ENCODE measurements around the gene LDAH. TPM values are rescaled to one million over a fixed set of nuclear protein-coding genes. Genes with fewer than 3 reads are reported as not detected.

The LDAH gene
- total RNA-seq, 4 donors from 2014 or later: 7.5 to 58.5 (median 15.2) TPM

GRCh38 chr2:20650877-20651730 is 171.8 kb downstream of the LDAH start, which contains the start of gene HS1BP3:
Gene HS1BP3 (minus strand): TSS chr2:20651098. CDS start chr2:20651063, 35 bp downstream.
- peak; percentile 91 for DNase-seq
- in situ Hi-C loops (cut with MboI; ENCODE audit: low pct_ligation_motif_present in 1 of 4, low pct_unique_long_range_greater_than_20kb in 1 of 4, low sequenced_read_pairs in 3 of 4) (loop anchor here in 3 of 4 donors (25.0 kb wide), 1 partner anchor 461 kb away; the partner anchor contains the start of gene TDRD15 (in 3 of the 3)), intact Hi-C loops (cut with DNase I; ENCODE audit: low total_unique reads) (no loop called here)
- Histone ChIP-seq H3K36me3 (no peaks in the 10 kb centered on the region), H3K27me3 (no peaks in the 10 kb centered on the region), H3K9me3 (no peaks in the 10 kb centered on the region), H3K4me3 (peak within 1 kb of the TSS; percentile 87 to 92 (median 90)), H3K4me1 (peaks cover 23 to 38% (median 31%) of the 10 kb centered on the region in 4 donors), H3K27ac (peak within 1 kb of the TSS; percentile 90 to 95 (median 94))
- TF ChIP-seq EP300 (IDR thresholded peaks at IDR 0.05; ENCODE audit: low read depth) (peak; percentile 21), POLR2A (IDR thresholded peaks at IDR 0.05) (peak; percentile 83), POLR2AphosphoS5 (IDR thresholded peaks at IDR 0.05) (peak; percentile 73 to 92 (median 92))
- TF ChIP-seq, protein P1, sequence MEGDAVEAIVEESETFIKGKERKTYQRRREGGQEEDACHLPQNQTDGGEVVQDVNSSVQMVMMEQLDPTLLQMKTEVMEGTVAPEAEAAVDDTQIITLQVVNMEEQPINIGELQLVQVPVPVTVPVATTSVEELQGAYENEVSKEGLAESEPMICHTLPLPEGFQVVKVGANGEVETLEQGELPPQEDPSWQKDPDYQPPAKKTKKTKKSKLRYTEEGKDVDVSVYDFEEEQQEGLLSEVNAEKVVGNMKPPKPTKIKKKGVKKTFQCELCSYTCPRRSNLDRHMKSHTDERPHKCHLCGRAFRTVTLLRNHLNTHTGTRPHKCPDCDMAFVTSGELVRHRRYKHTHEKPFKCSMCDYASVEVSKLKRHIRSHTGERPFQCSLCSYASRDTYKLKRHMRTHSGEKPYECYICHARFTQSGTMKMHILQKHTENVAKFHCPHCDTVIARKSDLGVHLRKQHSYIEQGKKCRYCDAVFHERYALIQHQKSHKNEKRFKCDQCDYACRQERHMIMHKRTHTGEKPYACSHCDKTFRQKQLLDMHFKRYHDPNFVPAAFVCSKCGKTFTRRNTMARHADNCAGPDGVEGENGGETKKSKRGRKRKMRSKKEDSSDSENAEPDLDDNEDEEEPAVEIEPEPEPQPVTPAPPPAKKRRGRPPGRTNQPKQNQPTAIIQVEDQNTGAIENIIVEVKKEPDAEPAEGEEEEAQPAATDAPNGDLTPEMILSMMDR (IDR thresholded peaks at IDR 0.05): peak in 4 of 5 experiments; percentile 84 to 94 (median 86)
- WGBS, 2 donors (ENCODE audit: low coverage in 1 of 2): 1% methylated on average over 72 of the region's 72 CpGs; no CpG with 5 or more reads in 1 of the 2 donors

DNA sequence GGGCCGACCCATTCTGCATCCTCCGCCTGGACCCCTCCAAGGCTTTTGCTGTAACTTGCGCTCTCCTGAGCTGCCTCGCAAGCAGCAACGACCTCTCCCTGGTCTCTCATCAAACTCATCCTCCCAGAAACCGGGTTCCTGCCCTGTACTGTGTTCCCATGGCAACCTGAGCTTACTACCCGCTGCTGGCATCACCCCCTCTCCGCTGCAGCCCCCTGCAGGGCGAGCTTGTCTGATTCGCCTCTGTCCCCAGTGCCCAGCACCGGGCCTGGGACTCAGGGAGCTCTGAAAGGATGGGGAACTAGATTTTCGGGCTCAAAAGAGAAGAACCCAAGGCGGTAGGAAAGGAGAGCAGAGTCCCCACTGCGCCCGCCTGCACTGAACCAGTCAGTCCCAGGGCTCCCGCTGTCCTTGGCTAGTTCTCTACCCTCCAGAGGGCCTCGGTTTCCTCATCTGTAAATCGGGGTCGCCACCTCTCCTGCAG is 172.5 kb downstream of the LDAH start:
- in situ Hi-C loops (cut with MboI; ENCODE audit: low pct_ligation_motif_present in 1 of 4, low pct_unique_long_range_greater_than_20kb in 1 of 4, low sequenced_read_pairs in 3 of 4): loop anchor here in 3 of 4 donors (25.0 kb wide), 1 partner anchor 462 kb away; the partner anchor contains the start of gene TDRD15 (in 3 of the 3)
- no peaks in the 10 kb centered on the region for H3K36me3 ChIP-seq
- peak overlapping the region; percentile 90 to 95 (median 94) for H3K27ac ChIP-seq
- peaks cover 23 to 38% (median 31%) of the 10 kb centered on the region in 4 donors for H3K4me1 ChIP-seq
- WGBS, 2 donors (ENCODE audit: low coverage in 1 of 2): 10% methylated on average over 19 of the region's 19 CpGs; no CpG with 5 or more reads in 1 of the 2 donors
- H3K4me3 ChIP-seq: peak overlapping the region; percentile 87 to 92 (median 90)
- TF ChIP-seq POLR2A (IDR thresholded peaks at IDR 0.05): no peak
- TF ChIP-seq, protein P1 (IDR thresholded peaks at IDR 0.05): no peak
- TF ChIP-seq POLR2AphosphoS5 (IDR thresholded peaks at IDR 0.05): no peak
- TF ChIP-seq EP300 (IDR thresholded peaks at IDR 0.05; ENCODE audit: low read depth): no peak
- peak; percentile 35 for DNase-seq
- no peaks in the 10 kb centered on the region for H3K9me3 ChIP-seq
- no peaks in the 10 kb centered on the region for H3K27me3 ChIP-seq
- intact Hi-C loops (cut with DNase I; ENCODE audit: low total_unique reads): no loop called here

GRCh38 chr2:20649976-20650375 is 172.9 kb downstream of the LDAH start:
- H3K27me3 ChIP-seq: no peaks in the 10 kb centered on the region
- no peaks in the 10 kb centered on the region for H3K9me3 ChIP-seq
- peak overlapping the region; percentile 87 to 92 (median 90) for H3K4me3 ChIP-seq
- no peak for DNase-seq
- in situ Hi-C loops (cut with MboI; ENCODE audit: low pct_ligation_motif_present in 1 of 4, low pct_unique_long_range_greater_than_20kb in 1 of 4, low sequenced_read_pairs in 3 of 4) (loop anchor here in 3 of 4 donors (10.0 to 25.0 kb wide), 5 partner anchors 213 to 763 kb away; partner anchors contain the start of genes TDRD15 (in 3 of the 3) and RHOB (in 1 of the 3)), intact Hi-C loops (cut with DNase I; ENCODE audit: low total_unique reads) (no loop called here)
- no peaks in the 10 kb centered on the region for H3K36me3 ChIP-seq
- H3K27ac ChIP-seq: peak overlapping the region; percentile 90 to 95 (median 94)
- peaks cover 23 to 38% (median 31%) of the 10 kb centered on the region in 4 donors for H3K4me1 ChIP-seq
- WGBS, 2 donors (ENCODE audit: low coverage in 1 of 2): 44 to 51% methylated on average over 6 to 7 of the region's 7 CpGs
- TF ChIP-seq EP300 (IDR thresholded peaks at IDR 0.05; ENCODE audit: low read depth): no peak
- TF ChIP-seq POLR2AphosphoS5 (IDR thresholded peaks at IDR 0.05): no peak
- no peak for TF ChIP-seq POLR2A (IDR thresholded peaks at IDR 0.05)
- TF ChIP-seq, protein P1 (IDR thresholded peaks at IDR 0.05): no peak

DNA sequence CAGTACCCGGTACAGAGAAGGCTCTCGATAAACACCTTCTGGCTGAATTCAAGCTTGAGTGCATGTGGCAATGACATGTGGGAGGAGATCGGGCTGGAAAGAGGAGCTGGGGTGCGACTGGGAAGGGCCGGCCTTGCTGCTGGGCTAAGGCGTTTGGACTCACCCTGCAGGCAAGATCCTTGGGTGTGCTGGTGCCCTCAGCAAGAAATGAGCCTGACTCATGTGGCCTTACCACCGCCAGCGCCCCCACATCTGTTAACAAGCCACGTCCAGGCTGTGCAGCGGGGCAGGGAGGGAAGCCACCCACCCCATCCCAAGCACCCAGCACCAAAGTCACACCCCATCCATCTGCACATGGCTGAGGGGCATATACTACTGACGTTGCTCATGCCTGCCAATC is 173.3 kb downstream of the LDAH start:
- no peaks in the 10 kb centered on the region for H3K9me3 ChIP-seq
- TF ChIP-seq POLR2AphosphoS5 (IDR thresholded peaks at IDR 0.05) (no peak), EP300 (IDR thresholded peaks at IDR 0.05; ENCODE audit: low read depth) (no peak), POLR2A (IDR thresholded peaks at IDR 0.05) (no peak)
- TF ChIP-seq, protein P1 (IDR thresholded peaks at IDR 0.05): no peak
- H3K4me3 ChIP-seq: peak overlapping the region in 1 of 4 donors; percentile 88
- peak overlapping the region; percentile 30 to 95 (median 94) for H3K27ac ChIP-seq
- H3K4me1 ChIP-seq: peaks cover 23 to 38% (median 31%) of the 10 kb centered on the region in 4 donors
- 78 to 89% methylated on average over 7 to 11 of the region's 11 CpGs for WGBS, 2 donors (ENCODE audit: low coverage in 1 of 2)
- in situ Hi-C loops (cut with MboI; ENCODE audit: low pct_ligation_motif_present in 1 of 4, low pct_unique_long_range_greater_than_20kb in 1 of 4, low sequenced_read_pairs in 3 of 4): loop anchor here in 3 of 4 donors (10.0 to 25.0 kb wide), 4 partner anchors 212 to 762 kb away; partner anchors contain the start of gene RHOB (in 1 of the 3)
- intact Hi-C loops (cut with DNase I; ENCODE audit: low total_unique reads): no loop called here
- H3K27me3 ChIP-seq: no peaks in the 10 kb centered on the region
- H3K36me3 ChIP-seq: no peaks in the 10 kb centered on the region
- no peak for DNase-seq
